GM19099 (cell line): Measurements from ENCODE around the gene B3GAT1.

ENCODE experiments used
- POLR2A ChIP-seq: IDR thresholded peaks from 3 replicates; pipeline ENCODE4 v1.6.1; 2011; ENCODE audit warnings: low read depth; ENCODE audit not compliant: insufficient read length; ENCODE audit errors: extremely low read depth

Gene B3GAT1

DNA sequence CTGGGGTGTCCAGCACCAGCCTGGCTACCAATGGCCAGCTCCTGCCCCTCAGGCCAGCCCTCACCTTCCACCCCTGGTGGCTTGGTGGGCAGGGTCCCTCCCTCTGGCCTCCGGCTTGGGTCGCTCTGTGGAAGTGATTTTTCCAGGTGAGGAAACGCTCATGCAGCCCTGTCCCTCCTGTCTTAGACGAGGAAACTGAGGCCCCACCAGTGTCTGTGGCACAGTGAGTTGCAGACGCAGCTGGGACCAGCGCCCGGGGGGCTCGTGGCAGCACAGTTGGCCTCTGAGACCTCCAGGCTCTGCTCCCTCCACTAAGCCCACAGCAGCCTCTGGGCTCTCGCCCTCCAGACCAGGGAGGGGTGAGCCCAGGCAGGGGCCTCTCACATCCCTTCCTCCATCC, 6.2 kb downstream of the B3GAT1 start:
- no peak for TF ChIP-seq POLR2A

DNA sequence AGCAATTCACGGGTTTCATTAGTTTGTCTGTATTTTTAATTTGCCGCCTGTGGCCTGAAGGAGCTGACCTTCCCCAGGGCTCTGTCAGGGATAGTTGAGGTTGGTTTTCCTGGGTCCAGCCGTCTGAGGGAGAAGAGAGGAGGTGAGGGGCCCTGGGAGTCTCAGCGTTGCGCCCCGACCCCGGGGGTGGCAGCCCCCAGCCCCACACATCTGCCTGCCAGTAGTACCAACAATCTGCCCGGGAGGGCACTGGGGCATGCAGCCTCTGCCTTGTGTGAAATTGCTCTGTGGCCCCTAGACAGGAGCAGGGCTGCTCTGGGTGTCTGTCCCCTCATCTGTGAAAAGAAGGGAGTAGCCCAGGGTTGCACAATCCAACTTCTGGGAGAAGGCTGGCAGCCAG, 6.6 kb downstream of the B3GAT1 start:
- TF ChIP-seq POLR2A = no peak

DNA sequence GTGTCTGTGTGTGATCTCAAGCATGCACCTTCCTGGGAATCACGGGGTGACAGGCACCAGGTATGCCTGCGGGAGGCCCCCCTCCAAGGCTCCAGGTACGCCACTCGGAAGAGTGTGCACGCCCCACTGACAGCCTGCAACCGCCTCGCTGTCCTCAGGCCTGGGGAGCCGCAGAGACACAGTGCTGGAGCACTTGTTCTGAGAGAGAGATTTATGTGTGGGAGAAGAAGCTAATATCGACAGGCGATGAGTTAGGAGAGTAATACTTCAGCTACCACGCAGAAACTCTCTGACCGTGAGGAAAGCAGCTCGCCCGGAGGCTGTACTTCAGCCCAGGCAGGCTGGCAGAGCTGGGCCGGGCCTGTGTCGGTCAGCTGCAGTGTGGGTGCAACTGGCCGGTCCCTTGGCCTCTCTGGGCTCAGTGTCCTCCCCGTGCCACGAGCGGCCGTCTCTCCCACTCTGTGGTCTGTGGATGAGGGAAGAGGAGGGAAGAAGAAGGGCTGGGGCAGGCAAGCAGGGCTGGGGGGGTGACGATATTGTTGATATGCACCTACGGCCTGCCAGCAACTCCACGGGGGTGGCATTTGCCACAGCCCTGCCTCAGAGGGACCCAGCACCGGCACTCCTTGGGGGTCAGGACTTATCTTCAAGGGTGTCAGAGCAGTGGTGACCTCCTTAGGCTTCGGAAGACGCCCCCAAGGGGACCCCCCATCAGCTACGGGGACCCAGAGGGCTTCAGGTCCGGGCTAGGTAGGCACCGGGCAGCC, 7.3 kb downstream of the B3GAT1 start:
- TF ChIP-seq POLR2A = no peak

DNA sequence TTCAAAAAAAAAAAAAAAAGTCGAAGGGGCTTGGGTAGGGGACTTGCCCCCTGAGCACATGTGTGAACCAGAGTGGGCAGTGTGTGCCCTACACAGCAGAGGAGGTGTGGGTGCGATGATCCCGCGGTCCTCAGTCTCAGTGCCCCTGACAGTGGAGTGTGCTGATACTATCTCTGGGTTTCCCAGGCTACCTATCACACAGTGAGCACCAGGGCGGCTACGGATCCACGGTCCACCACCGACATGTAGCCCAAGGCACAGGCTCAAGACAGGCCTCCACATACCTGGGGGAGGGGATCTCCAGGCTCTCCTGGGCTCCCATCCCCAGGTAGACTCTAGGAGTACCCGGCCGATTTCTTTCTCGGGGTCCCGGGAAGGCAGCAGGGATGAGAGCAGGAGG, 9.1 kb downstream of the B3GAT1 start:
- no peak for TF ChIP-seq POLR2A

DNA sequence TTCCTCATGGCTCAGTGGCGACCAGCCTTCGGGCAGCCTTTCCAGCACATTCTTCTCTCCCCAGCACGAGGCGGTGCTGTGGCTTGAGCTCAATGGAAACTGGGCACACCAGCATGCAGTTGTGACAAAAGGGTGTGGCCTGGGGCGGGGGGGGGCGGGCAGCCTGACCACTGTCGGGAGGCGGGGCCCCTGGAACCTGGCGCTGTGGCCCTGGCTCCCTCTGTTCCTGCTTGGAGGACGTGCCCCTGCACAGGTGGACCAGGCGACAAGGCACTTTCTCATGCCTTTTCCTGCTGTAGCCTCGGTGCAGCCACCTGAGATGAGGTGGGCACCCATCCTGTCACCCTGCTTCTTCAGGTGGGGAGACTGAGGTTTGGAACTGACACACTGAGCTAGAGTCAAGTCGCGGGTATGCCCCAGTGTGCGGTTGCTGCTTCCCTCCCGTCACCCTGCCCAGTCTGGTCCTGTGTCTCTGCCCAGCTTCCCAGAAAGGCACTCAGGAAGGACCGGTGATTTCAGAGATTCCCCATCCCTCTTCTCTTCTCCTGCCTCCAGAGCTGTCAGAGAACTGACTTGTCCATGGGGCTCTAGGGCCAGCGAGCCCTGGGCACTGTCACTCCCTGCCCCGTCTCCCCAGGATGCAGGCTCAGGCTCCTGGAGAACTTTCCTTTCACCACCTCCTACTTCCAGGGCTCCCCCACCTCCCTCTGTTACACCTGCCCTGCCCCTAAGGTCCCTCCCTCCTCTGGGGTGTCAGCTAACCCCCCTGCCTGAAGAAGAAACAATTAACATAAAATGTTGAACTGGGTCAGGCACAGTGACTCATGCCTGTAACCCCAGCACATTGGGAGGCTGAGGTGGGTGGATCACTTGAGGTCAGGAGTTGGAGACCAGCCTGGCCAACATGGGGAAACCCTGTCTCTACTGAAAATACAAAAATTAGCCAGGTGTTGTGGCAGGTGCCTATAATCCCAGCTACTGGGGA, 9.9 kb downstream of the B3GAT1 start:
- no peak for TF ChIP-seq POLR2A

DNA sequence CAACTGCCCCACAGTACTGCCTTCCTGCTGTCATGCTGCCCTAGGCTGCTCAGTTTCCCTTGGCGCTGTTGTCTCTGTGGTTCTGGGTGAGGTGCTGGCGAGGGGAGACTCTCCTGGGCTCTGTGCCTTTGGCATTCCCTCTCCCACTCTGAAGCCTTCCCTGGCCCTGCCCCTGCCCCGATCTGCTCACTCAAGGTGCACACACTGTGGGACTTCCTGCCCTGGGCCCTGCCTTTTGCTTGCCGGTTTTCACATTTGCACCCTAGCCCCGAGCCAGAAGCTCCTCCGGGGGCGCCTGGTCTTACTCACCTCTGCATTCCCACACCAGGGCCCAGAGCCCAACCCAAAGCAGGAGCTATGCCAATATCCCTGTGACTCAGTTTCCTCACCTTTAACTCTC, 12.0 kb downstream of the B3GAT1 start:
- TF ChIP-seq POLR2A = no peak

- no peak for TF ChIP-seq POLR2A
Observed at GRCh38 chr11:134399293-134399654, 12.8 kb downstream of the B3GAT1 start.

- TF ChIP-seq POLR2A = no peak
Observed at GRCh38 chr11:134398644-134399292, 13.3 kb downstream of the B3GAT1 start.

GRCh38 chr11:134398079-134398444, 14.0 kb downstream of the B3GAT1 start:
- TF ChIP-seq POLR2A = no peak

DNA sequence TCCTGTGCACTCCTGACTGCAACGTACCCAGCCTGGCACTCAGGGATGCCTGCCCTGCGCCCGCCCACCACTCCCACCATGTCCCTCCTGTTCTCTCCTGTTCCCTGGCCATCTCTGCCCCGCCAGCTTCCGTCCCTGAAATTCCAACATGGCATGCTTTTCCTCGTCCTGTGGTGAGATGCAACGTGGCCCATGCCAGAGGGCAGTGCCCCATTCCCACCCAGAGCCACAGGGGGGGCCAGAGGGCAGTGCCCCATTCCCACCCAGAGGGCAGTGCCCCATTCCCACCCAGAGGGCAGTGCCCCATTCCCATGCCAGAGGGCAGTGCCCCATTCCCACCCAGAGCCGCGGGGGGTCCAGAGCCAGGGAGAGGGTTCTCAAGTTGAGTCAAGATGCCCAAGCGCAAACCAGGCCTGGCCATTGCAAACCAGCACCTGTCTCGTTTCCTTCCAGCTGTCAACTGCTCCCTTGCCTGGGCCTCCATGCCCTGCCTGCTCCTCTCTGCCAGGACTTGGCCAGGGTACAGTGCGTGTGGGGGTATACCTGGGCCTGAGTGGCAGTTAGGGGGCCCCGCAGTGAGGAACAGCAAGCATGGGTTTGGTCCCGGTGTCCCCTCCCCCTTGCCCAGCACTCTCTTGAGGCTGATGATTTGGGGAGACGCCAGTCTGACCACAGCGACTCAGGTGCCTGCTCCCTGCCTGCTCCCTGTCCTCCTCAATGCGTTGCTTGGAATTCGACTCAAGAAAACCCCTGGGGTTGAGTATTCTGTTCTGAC, 14.6 kb downstream of the B3GAT1 start:
- TF ChIP-seq POLR2A = no peak

DNA sequence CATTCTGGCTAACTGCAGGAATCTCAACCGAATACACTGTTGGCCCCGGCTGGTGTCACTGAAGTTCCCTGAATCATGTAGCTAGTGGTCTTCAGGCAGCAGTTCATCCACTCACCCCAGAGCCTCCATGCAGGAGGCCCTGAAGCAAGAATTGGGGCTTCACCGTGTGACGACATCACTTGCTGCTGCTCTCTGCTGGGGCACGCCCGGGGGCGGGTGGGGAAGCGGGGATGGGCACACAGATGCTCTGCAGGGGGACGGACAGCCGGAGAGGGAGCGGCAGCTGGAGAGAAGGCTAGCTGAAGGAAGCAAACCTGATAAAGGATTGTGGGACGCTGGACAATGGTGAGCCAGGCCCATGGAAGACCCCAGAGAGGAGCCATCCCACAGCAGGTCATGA, 17.0 kb downstream of the B3GAT1 start:
- TF ChIP-seq POLR2A = no peak

GRCh38 chr11:134394311-134394710, 17.7 kb downstream of the B3GAT1 start:
- TF ChIP-seq POLR2A = no peak

DNA sequence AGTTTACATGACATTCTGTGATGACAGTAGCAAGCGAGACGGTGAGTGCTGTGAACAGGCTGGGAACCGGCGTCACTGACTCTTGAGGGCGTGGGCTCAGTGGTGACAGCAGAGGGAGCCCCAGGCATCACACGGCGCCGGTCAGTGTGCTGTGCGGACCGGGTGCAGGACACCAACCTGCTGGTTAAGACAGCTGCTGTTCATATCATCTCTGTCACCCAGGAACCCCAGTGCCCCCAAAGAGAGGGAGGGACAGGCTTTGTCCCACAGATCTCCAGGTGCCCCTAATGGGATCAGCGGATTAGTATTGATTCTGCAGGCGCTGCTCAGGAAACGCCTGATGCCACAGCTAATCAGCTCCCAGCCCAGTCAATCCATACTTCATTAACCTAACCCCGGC, 18.4 kb downstream of the B3GAT1 start:
- no peak for TF ChIP-seq POLR2A

DNA sequence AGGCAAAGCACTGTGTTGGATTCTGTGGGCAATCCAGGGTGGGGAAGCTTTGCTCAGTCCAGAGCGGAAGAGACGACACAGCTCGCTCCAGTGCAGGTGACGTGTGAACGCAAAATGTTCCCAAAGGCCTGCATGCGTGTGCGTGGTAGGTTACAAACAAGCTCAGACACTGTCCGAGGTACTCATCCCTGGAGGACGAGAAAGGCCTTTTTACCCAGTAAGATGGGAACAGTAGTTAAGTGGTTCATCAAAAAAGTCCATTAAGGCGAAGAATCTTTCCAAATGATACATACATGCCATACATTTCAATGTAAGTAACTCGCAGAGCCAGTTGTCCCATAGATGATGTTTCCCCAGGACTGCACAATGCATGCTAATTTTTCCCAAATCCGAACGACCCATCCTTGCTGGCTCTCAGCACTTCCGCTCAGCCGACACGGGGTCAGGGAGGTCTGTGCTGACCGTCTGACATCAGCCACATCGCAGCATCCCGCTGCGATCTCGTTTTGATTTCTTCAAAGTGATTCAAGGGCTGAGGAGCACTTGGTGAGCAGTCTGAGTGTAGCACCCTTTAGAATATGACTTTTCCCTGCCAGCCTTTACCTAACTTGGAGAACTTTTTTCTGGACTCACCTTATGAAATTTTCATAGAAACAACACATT, 19.0 kb downstream of the B3GAT1 start:
- TF ChIP-seq POLR2A = no peak
